ENCODE data around the gene ADAMTS6. TPM values are rescaled to one million over a fixed set of nuclear protein-coding genes. Genes with fewer than 3 reads are reported as not detected.

The ADAMTS6 gene
- total RNA-seq, 1 experiment from 2014 or later, result 2.8 TPM

DNA sequence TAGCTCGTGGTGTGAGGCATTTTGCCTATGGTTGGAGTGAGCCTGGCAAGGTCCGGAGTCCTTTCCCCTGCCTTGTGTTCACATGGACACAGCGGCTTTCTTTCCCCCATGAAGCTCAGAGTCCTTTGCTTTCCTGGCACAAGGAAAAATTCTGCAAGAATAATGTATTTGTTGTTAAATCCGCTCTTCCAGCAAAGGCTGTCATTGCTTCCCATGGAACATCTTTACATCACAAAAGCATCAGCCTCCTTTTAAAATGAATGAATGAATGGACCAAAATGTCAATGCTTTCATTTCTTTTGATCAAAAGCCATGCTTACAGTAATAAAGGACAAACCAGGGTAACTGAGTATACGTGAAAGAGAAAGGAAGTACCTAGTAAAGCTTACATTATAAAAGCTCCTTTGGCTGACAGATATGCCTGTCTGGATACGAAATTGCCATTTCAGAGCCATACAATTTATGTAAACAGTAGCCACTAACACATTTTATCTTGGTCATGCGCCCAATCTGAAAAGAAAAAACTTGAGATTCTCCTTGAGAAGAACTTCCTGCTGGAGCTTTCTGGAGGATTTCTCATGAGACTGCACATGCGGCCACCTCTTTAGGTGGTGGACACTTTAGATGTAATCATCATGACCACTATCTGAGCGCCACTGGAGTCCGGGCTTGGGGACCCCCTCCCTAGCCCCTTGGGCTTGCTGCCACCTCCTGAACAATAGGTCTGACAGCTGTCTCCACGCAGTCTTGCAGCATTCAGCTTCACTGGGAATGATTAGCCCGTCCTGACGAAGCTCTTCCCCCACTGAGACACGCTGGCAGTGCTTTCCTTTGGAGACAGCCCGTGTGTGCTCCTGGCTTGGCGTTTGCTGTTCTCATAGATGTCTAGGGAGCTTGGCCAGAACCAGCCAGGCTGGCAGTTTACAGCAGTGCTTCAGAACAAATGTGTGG, 355.9 kb downstream of the ADAMTS6 start:
- Mint-ChIP-seq H3K36me3 (no peaks in the 10 kb centered on the region), H3K4me3 (no peak overlapping the region), H3K27me3 (ENCODE audit: low read depth) (no peaks in the 10 kb centered on the region), H3K27ac (no peak overlapping the region), H3K4me1 (peaks cover 23% of the 10 kb centered on the region), H3K9me3 (peaks cover 10% of the 10 kb centered on the region; the same call in 1 of the 2 replicates)
- ATAC-seq, result peak; percentile 30; the same call in 1 of the 2 replicates
- DNase-seq (ENCODE audit: low spot score), result no peak
- no peak for TF ChIP-seq NR1H2 (CRISPR knock-in tag; IDR thresholded peaks at IDR 0.05)
- TF ChIP-seq, protein P1, sequence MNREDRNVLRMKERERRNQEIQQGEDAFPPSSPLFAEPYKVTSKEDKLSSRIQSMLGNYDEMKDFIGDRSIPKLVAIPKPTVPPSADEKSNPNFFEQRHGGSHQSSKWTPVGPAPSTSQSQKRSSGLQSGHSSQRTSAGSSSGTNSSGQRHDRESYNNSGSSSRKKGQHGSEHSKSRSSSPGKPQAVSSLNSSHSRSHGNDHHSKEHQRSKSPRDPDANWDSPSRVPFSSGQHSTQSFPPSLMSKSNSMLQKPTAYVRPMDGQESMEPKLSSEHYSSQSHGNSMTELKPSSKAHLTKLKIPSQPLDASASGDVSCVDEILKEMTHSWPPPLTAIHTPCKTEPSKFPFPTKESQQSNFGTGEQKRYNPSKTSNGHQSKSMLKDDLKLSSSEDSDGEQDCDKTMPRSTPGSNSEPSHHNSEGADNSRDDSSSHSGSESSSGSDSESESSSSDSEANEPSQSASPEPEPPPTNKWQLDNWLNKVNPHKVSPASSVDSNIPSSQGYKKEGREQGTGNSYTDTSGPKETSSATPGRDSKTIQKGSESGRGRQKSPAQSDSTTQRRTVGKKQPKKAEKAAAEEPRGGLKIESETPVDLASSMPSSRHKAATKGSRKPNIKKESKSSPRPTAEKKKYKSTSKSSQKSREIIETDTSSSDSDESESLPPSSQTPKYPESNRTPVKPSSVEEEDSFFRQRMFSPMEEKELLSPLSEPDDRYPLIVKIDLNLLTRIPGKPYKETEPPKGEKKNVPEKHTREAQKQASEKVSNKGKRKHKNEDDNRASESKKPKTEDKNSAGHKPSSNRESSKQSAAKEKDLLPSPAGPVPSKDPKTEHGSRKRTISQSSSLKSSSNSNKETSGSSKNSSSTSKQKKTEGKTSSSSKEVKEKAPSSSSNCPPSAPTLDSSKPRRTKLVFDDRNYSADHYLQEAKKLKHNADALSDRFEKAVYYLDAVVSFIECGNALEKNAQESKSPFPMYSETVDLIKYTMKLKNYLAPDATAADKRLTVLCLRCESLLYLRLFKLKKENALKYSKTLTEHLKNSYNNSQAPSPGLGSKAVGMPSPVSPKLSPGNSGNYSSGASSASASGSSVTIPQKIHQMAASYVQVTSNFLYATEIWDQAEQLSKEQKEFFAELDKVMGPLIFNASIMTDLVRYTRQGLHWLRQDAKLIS (CRISPR knock-in tag; IDR thresholded peaks at IDR 0.05; ENCODE audit: borderline replicate concordance), result no peak
- TF ChIP-seq CBFB (CRISPR knock-in tag; IDR thresholded peaks at IDR 0.05; ENCODE audit: low read depth), result no peak
- TF ChIP-seq ZNF121 (CRISPR knock-in tag; IDR thresholded peaks at IDR 0.05), result no peak
- TF ChIP-seq MYBL2 (CRISPR knock-in tag; IDR thresholded peaks at IDR 0.05), result no peak
- TF ChIP-seq, protein P2, sequence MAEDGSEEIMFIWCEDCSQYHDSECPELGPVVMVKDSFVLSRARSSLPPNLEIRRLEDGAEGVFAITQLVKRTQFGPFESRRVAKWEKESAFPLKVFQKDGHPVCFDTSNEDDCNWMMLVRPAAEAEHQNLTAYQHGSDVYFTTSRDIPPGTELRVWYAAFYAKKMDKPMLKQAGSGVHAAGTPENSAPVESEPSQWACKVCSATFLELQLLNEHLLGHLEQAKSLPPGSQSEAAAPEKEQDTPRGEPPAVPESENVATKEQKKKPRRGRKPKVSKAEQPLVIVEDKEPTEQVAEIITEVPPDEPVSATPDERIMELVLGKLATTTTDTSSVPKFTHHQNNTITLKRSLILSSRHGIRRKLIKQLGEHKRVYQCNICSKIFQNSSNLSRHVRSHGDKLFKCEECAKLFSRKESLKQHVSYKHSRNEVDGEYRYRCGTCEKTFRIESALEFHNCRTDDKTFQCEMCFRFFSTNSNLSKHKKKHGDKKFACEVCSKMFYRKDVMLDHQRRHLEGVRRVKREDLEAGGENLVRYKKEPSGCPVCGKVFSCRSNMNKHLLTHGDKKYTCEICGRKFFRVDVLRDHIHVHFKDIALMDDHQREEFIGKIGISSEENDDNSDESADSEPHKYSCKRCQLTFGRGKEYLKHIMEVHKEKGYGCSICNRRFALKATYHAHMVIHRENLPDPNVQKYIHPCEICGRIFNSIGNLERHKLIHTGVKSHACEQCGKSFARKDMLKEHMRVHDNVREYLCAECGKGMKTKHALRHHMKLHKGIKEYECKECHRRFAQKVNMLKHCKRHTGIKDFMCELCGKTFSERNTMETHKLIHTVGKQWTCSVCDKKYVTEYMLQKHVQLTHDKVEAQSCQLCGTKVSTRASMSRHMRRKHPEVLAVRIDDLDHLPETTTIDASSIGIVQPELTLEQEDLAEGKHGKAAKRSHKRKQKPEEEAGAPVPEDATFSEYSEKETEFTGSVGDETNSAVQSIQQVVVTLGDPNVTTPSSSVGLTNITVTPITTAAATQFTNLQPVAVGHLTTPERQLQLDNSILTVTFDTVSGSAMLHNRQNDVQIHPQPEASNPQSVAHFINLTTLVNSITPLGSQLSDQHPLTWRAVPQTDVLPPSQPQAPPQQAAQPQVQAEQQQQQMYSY (CRISPR knock-in tag; IDR thresholded peaks at IDR 0.05), result no peak
- no peak for TF ChIP-seq OVOL2 (CRISPR knock-in tag; IDR thresholded peaks at IDR 0.05; ENCODE audit: borderline replicate concordance)
- no peak for TF ChIP-seq SP1 (CRISPR knock-in tag; conservative IDR thresholded peaks at IDR 0.05)
- TF ChIP-seq CREM (CRISPR knock-in tag; IDR thresholded peaks at IDR 0.05), result no peak
- no peak for TF ChIP-seq PRRX2 (CRISPR knock-in tag; IDR thresholded peaks at IDR 0.05)
- TF ChIP-seq JAZF1 (CRISPR knock-in tag; IDR thresholded peaks at IDR 0.05), result no peak
- TF ChIP-seq NFYB (CRISPR knock-in tag; conservative IDR thresholded peaks at IDR 0.05; ENCODE audit: low read depth), result no peak
- TF ChIP-seq TCF7 (CRISPR knock-in tag; IDR thresholded peaks at IDR 0.05; ENCODE audit: low read depth), result no peak
- TF ChIP-seq ZNF423 (CRISPR knock-in tag; IDR thresholded peaks at IDR 0.05), result no peak
- no peak for TF ChIP-seq ATF1 (CRISPR knock-in tag; IDR thresholded peaks at IDR 0.05)
- no peak for TF ChIP-seq HMGA2 (CRISPR knock-in tag; IDR thresholded peaks at IDR 0.05)
- TF ChIP-seq NFATC4 (CRISPR knock-in tag; IDR thresholded peaks at IDR 0.05), result no peak
- POLR2A ChIA-PET, result interaction anchor here (2.0 kb wide), 1 partner anchor 11 kb away, joined by 6 read pairs; no protein-coding TSS in a partner anchor
- CTCF ChIA-PET, result interaction anchor here (1.0 to 1.5 kb wide), 3 partner anchors 17 to 315 kb away, joined by 3 to 4 read pairs (median 4); no protein-coding TSS in a partner anchor

DNA sequence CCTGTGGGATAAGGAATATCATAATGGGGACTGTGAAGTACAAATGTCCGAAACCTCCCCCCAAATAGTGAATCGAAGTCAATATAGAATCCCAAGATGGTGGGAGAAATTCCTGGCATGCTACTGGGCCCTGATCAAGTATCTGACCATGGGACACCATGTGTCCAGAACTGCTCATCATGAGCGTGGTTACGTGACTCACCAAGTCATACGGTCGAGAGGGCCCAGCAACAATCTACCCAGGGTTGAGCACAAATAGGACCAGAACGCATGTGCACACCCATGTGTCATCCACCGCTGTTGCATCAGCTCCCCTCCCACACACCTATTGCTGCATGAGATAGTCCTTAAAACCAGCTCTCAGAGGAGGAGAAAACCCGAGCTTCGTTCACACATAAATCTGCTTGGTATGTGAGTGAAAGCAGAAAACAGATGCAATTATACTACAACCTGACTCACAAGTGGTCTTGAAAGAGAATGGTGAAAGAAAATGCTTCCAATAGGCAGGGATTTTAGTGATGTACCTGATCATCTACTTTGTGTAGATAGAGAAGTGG, 359.8 kb downstream of the ADAMTS6 start:
- CTCF ChIA-PET, result no interaction called here
- POLR2A ChIA-PET, result no interaction called here
- Mint-ChIP-seq H3K4me3 (no peak overlapping the region), H3K36me3 (peaks cover 20% of the 10 kb centered on the region), H3K27ac (no peak overlapping the region), H3K4me1 (peaks cover 29% of the 10 kb centered on the region), H3K27me3 (ENCODE audit: low read depth) (peaks cover 3% of the 10 kb centered on the region; the same call in 1 of the 2 replicates), H3K9me3 (peaks cover 37% of the 10 kb centered on the region)
- no peak for DNase-seq (ENCODE audit: low spot score)
- no peak for ATAC-seq
- TF ChIP-seq GABPB1 (CRISPR knock-in tag; IDR thresholded peaks at IDR 0.05) (peak; percentile 77), FOXJ3 (CRISPR knock-in tag; IDR thresholded peaks at IDR 0.05; ENCODE audit: borderline replicate concordance) (no peak)
